ENCODE measurements around the gene MBD1.
A peak's percentile ranks its signal among the peaks of the same experiment; 100 is the strongest.
"Not testable (repeated sequence)": the region's sequence is repeated elsewhere in the genome, so short reads cannot be mapped to it uniquely, and the experiment has no call there.

The MBD1 gene

GRCh38 chr18:50297621-50298442, 16.5 kb upstream of the MBD1 start:
- DNase-seq, result peak; percentile 69

- no peak for DNase-seq
These were observed 11.7 kb upstream of the MBD1 start for GRCh38 chr18:50293039-50293438.

- DNase-seq, result no peak
These were observed 7.8 kb upstream of the MBD1 start for GRCh38 chr18:50289108-50289443.

- not testable (repeated sequence) for DNase-seq
These were observed 7.2 kb upstream of the MBD1 start for GRCh38 chr18:50288348-50289107.

- peak; percentile 96 for DNase-seq
These were observed 6.4 kb upstream of the MBD1 start, which contains the start of gene CXXC1 for GRCh38 chr18:50287441-50288347. Gene CXXC1, minus strand, starts transcription at chr18:50287692. Its CDS starts 103 bp downstream, at chr18:50287589.

- no peak for DNase-seq
These were observed 5.7 kb upstream of the MBD1 start for GRCh38 chr18:50287028-50287440.

- no peak for DNase-seq
These were observed 5.2 kb upstream of the MBD1 start for GRCh38 chr18:50286391-50287027.

GRCh38 chr18:50285631-50286321, 4.5 kb upstream of the MBD1 start:
- no peak for DNase-seq

GRCh38 chr18:50285071-50285470, 3.7 kb upstream of the MBD1 start:
- no peak for DNase-seq

- DNase-seq, result no peak
These were observed 3.0 kb upstream of the MBD1 start for GRCh38 chr18:50284255-50284885.

- DNase-seq, result no peak
These were observed 2.3 kb upstream of the MBD1 start for GRCh38 chr18:50283469-50284209.

GRCh38 chr18:50282521-50283335, 1.4 kb upstream of the MBD1 start:
- no peak for DNase-seq

GRCh38 chr18:50281972-50282520, 723 bp upstream of the MBD1 start:
- DNase-seq, result no peak

- DNase-seq, result no peak
These were observed 522 bp downstream of the MBD1 start for GRCh38 chr18:50280707-50281294.

GRCh38 chr18:50279752-50280151, 1.6 kb downstream of the MBD1 start:
- DNase-seq, result no peak

GRCh38 chr18:50277942-50278341, 3.4 kb downstream of the MBD1 start:
- DNase-seq, result no peak

- no peak for DNase-seq
These were observed 4.9 kb downstream of the MBD1 start for GRCh38 chr18:50276452-50276851.

- DNase-seq, result no peak
These were observed 5.8 kb downstream of the MBD1 start for GRCh38 chr18:50275503-50276036.

Measured in right kidney (tissue), 1 donor.